IMR-90 (cell line): ENCODE data around the gene HMX1. TPM values are rescaled to one million over a fixed set of nuclear protein-coding genes. Genes with fewer than 3 reads are reported as not detected.

Source experiments
- ATAC-seq: fragments of 200-7000 bp; cut with Tn5 transposase; 2 replicates; pipeline ENCODE4 v1.9.1; 2020; ENCODE audit warnings: low read depth, mild to moderate bottlenecking, moderate library complexity
- BruUV-seq: library from RNA; stranded (reverse); fragments of 400-500 nt; replicated peaks from 2 replicates; lab custom pipeline; 2021; lab: Mats Ljungman, UMichigan
- CTCF ChIA-PET: fragments of 300-600 bp; formaldehyde crosslinking; extraction: SDS; loops from one replicate; lab custom pipeline; 2021; ENCODE audit warnings: antibody characterized with exemption; lab: Yijun Ruan, JAX
- POLR2A ChIA-PET: fragments of 300-600 bp; sonication (Branson Sonifier 250); formaldehyde crosslinking; loops from one replicate; lab custom pipeline; 2022; ENCODE audit warnings: antibody characterized with exemption; ENCODE audit not compliant: unreplicated experiment; lab: Charles Lee
- DNase-seq: peaks from one replicate; pipeline ENCODE4 v3.0.0; 2013
- H2AFZ ChIP-seq: replicated peaks from 2 replicates; pipeline ENCODE3; 2013; ENCODE audit warnings: low read length, mild to moderate bottlenecking; ENCODE audit not compliant: poor library complexity
- H2AK5ac ChIP-seq: 2 replicates; pipeline ENCODE4 v1.6.1; 2013; ENCODE audit warnings: low read depth, low read length, inconsistent platforms
- H2AK9ac ChIP-seq: replicated peaks from 2 replicates; pipeline ENCODE3; 2013; ENCODE audit warnings: mild to moderate bottlenecking, low read depth, low read length, moderate library complexity; ENCODE audit not compliant: poor library complexity
- H2BK120ac ChIP-seq: 2 replicates; pipeline ENCODE4 v1.6.1; 2013; ENCODE audit warnings: low read depth, low read length, inconsistent platforms
- H2BK15ac ChIP-seq: 3 replicates; pipeline ENCODE4 v1.6.1; 2013; ENCODE audit warnings: low read depth, low read length, inconsistent platforms
- H2BK20ac ChIP-seq: 2 replicates; pipeline ENCODE4 v1.6.1; 2013; ENCODE audit warnings: low read depth, mild to moderate bottlenecking, inconsistent platforms, low read length, moderate library complexity
- H2BK5ac ChIP-seq: 2 replicates; pipeline ENCODE4 v1.6.1; 2013; ENCODE audit warnings: mild to moderate bottlenecking, low read depth, low read length, inconsistent platforms; ENCODE audit not compliant: poor library complexity, severe bottlenecking
- H3K14ac ChIP-seq: replicated peaks from 2 replicates; pipeline ENCODE4 v1.6.1; 2013; ENCODE audit warnings: low read depth, low read length, inconsistent platforms
- H3K18ac ChIP-seq: 2 replicates; pipeline ENCODE4 v1.6.1; 2013; ENCODE audit warnings: low read depth, low read length, control low read depth
- H3K23ac ChIP-seq: 2 replicates; pipeline ENCODE4 v1.6.1; 2013; ENCODE audit warnings: low read depth, low read length, inconsistent platforms
- H3K27ac ChIP-seq: 2 replicates; pipeline ENCODE4 v1.5.1; 2013; ENCODE audit warnings: mild to moderate bottlenecking, control low read depth, low read length; ENCODE audit not compliant: insufficient read depth
- H3K27me3 ChIP-seq: 2 replicates; pipeline ENCODE4 v1.6.1; 2013; ENCODE audit warnings: low read length; ENCODE audit not compliant: control insufficient read depth, insufficient read depth
- H3K36me3 ChIP-seq: 2 replicates; pipeline ENCODE4 v1.6.1; 2013; ENCODE audit warnings: low read length, mixed read lengths; ENCODE audit not compliant: control insufficient read depth, insufficient read depth
- H3K4ac ChIP-seq: 2 replicates; pipeline ENCODE4 v1.6.1; 2013; ENCODE audit warnings: low read depth, low read length, inconsistent platforms
- H3K4me1 ChIP-seq: 2 replicates; pipeline ENCODE4 v1.6.1; 2013; ENCODE audit warnings: low read length, mixed read lengths; ENCODE audit not compliant: control insufficient read depth, insufficient read depth
- H3K4me2 ChIP-seq: 2 replicates; pipeline ENCODE4 v1.6.1; 2013; ENCODE audit warnings: low read depth, mild to moderate bottlenecking, control low read depth, low read length, moderate library complexity
- H3K4me3 ChIP-seq: 2 replicates; pipeline ENCODE4 v1.5.1; 2013; ENCODE audit warnings: low read depth, mild to moderate bottlenecking, control low read depth, low read length, moderate library complexity; ENCODE audit not compliant: insufficient read depth
- H3K56ac ChIP-seq: 2 replicates; pipeline ENCODE4 v1.6.1; 2013; ENCODE audit warnings: low read length, inconsistent platforms; ENCODE audit not compliant: insufficient read depth; ENCODE audit errors: extremely low read depth
- H3K79me1 ChIP-seq, 2 experiments: 2 replicates each; pipeline ENCODE4 v1.6.1; 2013; ENCODE audit warnings: low read length in 2 of 2, inconsistent platforms in 1 of 2, low read depth in 1 of 2
- H3K9ac ChIP-seq: 2 replicates; pipeline ENCODE4 v1.6.1; 2013; ENCODE audit warnings: low read depth, low read length, control low read depth
- H3K9me1 ChIP-seq: 2 replicates; pipeline ENCODE4 v1.6.1; 2013; ENCODE audit warnings: low read length, inconsistent platforms; ENCODE audit not compliant: insufficient read depth
- H3K9me3 ChIP-seq: 2 replicates; pipeline ENCODE4 v1.6.1; 2013; ENCODE audit warnings: low read length; ENCODE audit not compliant: control insufficient read depth, insufficient read depth
- H4K20me1 ChIP-seq: 2 replicates; pipeline ENCODE4 v1.6.1; 2013; ENCODE audit warnings: low read length, inconsistent platforms; ENCODE audit not compliant: insufficient read depth
- H4K5ac ChIP-seq: 2 replicates; pipeline ENCODE4 v1.6.1; 2013; ENCODE audit warnings: mild to moderate bottlenecking, low read depth, low read length, control low read depth
- H4K8ac ChIP-seq, 2 experiments: 2 replicates each; pipeline ENCODE4 v1.6.1; 2013; ENCODE audit warnings: low read depth in 2 of 2, low read length in 2 of 2, control low read depth in 1 of 2, inconsistent platforms in 1 of 2
- H4K91ac ChIP-seq: 2 replicates; pipeline ENCODE4 v1.6.1; 2013; ENCODE audit warnings: low read depth, low read length, inconsistent platforms; ENCODE audit not compliant: insufficient read depth
- BHLHE40 ChIP-seq: fragments of 150-350 bp; IDR thresholded peaks from 2 replicates; pipeline ENCODE4 v1.6.1; 2016; ENCODE audit warnings: mild to moderate bottlenecking, low read depth, low read length
- CEBPB ChIP-seq: IDR thresholded peaks from 2 replicates; pipeline ENCODE4 v1.6.1; 2012; ENCODE audit warnings: low read depth, low read length, improper control_type of control experiment
- CHD1 ChIP-seq: IDR thresholded peaks from 2 replicates; pipeline ENCODE4 v1.6.1; 2012; ENCODE audit warnings: low read depth, low read length, improper control_type of control experiment
- CTCF ChIP-seq: conservative IDR thresholded peaks from 2 replicates; pipeline ENCODE4 v1.5.1; 2012; ENCODE audit warnings: mild to moderate bottlenecking, low read depth, low read length, improper control_type of control experiment
- ELK1 ChIP-seq: fragments of 150-350 bp; IDR thresholded peaks from 2 replicates; pipeline ENCODE4 v1.6.1; 2016; ENCODE audit warnings: low read depth, mild to moderate bottlenecking, low read length, moderate library complexity, borderline replicate concordance
- FOS ChIP-seq: fragments of 150-350 bp; IDR thresholded peaks from 2 replicates; pipeline ENCODE4 v1.6.1; 2016; ENCODE audit warnings: low read depth, low read length
- MAFK ChIP-seq: IDR thresholded peaks from 2 replicates; pipeline ENCODE4 v1.6.1; 2012; ENCODE audit warnings: low read depth, low read length, improper control_type of control experiment
- MXI1 ChIP-seq: IDR thresholded peaks from 2 replicates; pipeline ENCODE4 v1.6.1; 2012; ENCODE audit warnings: low read depth, mild to moderate bottlenecking, low read length, moderate library complexity, borderline replicate concordance
- NFE2L2 ChIP-seq: fragments of 150-350 bp; IDR thresholded peaks from 2 replicates; pipeline ENCODE4 v1.6.1; 2016; ENCODE audit warnings: low read depth, mild to moderate bottlenecking, low read length
- POLR2A ChIP-seq: IDR thresholded peaks from 2 replicates; pipeline ENCODE4 v1.6.1; 2012; ENCODE audit warnings: mild to moderate bottlenecking, low read depth, low read length
- RAD21 ChIP-seq: IDR thresholded peaks from 2 replicates; pipeline ENCODE4 v1.6.1; 2012; ENCODE audit warnings: low read length, improper control_type of control experiment
- RCOR1 ChIP-seq: IDR thresholded peaks from 2 replicates; pipeline ENCODE4 v1.6.1; 2012; ENCODE audit warnings: mild to moderate bottlenecking, low read length, improper control_type of control experiment; ENCODE audit not compliant: insufficient replicate concordance
- RFX5 ChIP-seq: IDR thresholded peaks from 2 replicates; pipeline ENCODE4 v1.8.0; 2012; ENCODE audit warnings: low read depth, mild to moderate bottlenecking, low read length, moderate library complexity
- SMC3 ChIP-seq: fragments of 150-350 bp; IDR thresholded peaks from 2 replicates; pipeline ENCODE4 v1.6.1; 2016; ENCODE audit warnings: low read depth, mild to moderate bottlenecking, antibody characterized with exemption, low read length, moderate library complexity
- USF2 ChIP-seq: fragments of 150-350 bp; IDR thresholded peaks from 2 replicates; pipeline ENCODE4 v1.6.1; 2017; ENCODE audit warnings: mild to moderate bottlenecking, antibody characterized with exemption, low read length, low read depth
- WGBS, 2 experiments: methylation state at CpG; one replicate each; pipeline versions ENCODE4 v1.1.5 to v1.1.7; 2013; ENCODE audit warnings: missing lambda C conversion rate in 2 of 2; ENCODE audit not compliant: insufficient read length in 1 of 2; ENCODE audit errors: extremely low coverage in 2 of 2; 5-methylcytosine and 5-hydroxymethylcytosine counted together
- dilution Hi-C: fragments of 300-500 bp; cut with HindIII; formaldehyde crosslinking; loops from one replicate; pipeline ENCODE4 v1.14.3; 2018; ENCODE audit warnings: low sequenced_read_pairs; ENCODE audit not compliant: unreplicated experiment
- in situ Hi-C: fragments of 300-500 bp; cut with MboI; formaldehyde crosslinking; loops from 3 replicates; pipeline ENCODE4 v1.14.3; 2019; ENCODE audit warnings: low sequenced_read_pairs, inconsistent platforms, mixed read lengths
- intact Hi-C: fragments of 100-400 bp; cut with micrococcal nuclease; formaldehyde crosslinking; loops from 2 replicates; pipeline ENCODE4 v1.10.0; 2022
- polyA plus RNA-seq, 3 experiments: library from polyadenylated mRNA; depleted of rRNA; stranded (reverse); fragments of >200 nt; gene quantifications; 2 replicates each; pipeline ENCODE4 v1.2.3, GENCODE V29; 2012; ENCODE audit warnings: low replicate concordance in 1 of 3
- total RNA-seq: library from RNA; depleted of rRNA; stranded (reverse); fragments of >200 nt; gene quantifications from 2 replicates; pipeline ENCODE4 v1.2.3, GENCODE V29; 2012

HMX1 gene
- total and polyA plus RNA-seq, 2 of the 4 experiments (the other 2 are of a cell fraction): not detected

- Histone ChIP-seq H2BK15ac (no peak overlapping the region), H2BK120ac (no peak overlapping the region)
- in situ Hi-C loops: no loop called here
Measured at GRCh38 chr4:8848507-8849265, 23.0 kb downstream of the HMX1 start.

More at GRCh38 chr4:8848507-8849265, 23.0 kb downstream of the HMX1 start:
- no peak overlapping the region for H2BK5ac ChIP-seq
- POLR2A ChIA-PET: no interaction called here
- H3K9me1 ChIP-seq: no peaks in the 10 kb centered on the region
- no peak overlapping the region for H2AK5ac ChIP-seq
- no peak for ATAC-seq
- no peak overlapping the region for H4K5ac ChIP-seq
- no peak overlapping the region for H3K4me3 ChIP-seq
- no peak overlapping the region for H3K9ac ChIP-seq
- DNase-seq: no peak
- no peak overlapping the region for H3K4me2 ChIP-seq
- H3K14ac ChIP-seq: no peak overlapping the region
- H2AFZ ChIP-seq: no peak overlapping the region
- no peak overlapping the region for H3K23ac ChIP-seq
- H3K79me1 ChIP-seq: no peaks in the 10 kb centered on the region
- no peak overlapping the region for H4K8ac ChIP-seq
- peak overlapping the region; percentile 65 for H2AK9ac ChIP-seq
- no peak overlapping the region for H3K56ac ChIP-seq
- CTCF ChIA-PET: no interaction called here
- 60% methylated on average over 2 of the region's 14 CpGs; no CpG with 5 or more reads in 1 of the 2 experiments for WGBS, 2 experiments
- H2BK20ac ChIP-seq: no peak overlapping the region
- peaks cover 2% of the 10 kb centered on the region; the same call in 1 of the 2 replicates for H3K27me3 ChIP-seq
- H4K91ac ChIP-seq: no peak overlapping the region
- H3K4ac ChIP-seq: no peak overlapping the region
- no TSS peak for BruUV-seq
- no peaks in the 10 kb centered on the region for H3K36me3 ChIP-seq
- H3K9me3 ChIP-seq: no peaks in the 10 kb centered on the region
- dilution Hi-C loops (no loop called here), intact Hi-C loops (no loop called here)
- no peaks in the 10 kb centered on the region for H3K4me1 ChIP-seq
- no peak overlapping the region for H3K18ac ChIP-seq
- no peak for TF ChIP-seq POLR2A
- TF ChIP-seq CTCF: no peak
- TF ChIP-seq BHLHE40: no peak
- TF ChIP-seq RCOR1: no peak
- TF ChIP-seq NFE2L2: no peak
- no peak for TF ChIP-seq MXI1
- TF ChIP-seq MAFK: no peak
- no peak for TF ChIP-seq CHD1
- no peak for TF ChIP-seq RAD21
- no peak for TF ChIP-seq SMC3
- no peak for TF ChIP-seq CEBPB
- TF ChIP-seq FOS: no peak
- no peak for TF ChIP-seq ELK1
- TF ChIP-seq USF2: no peak
- TF ChIP-seq RFX5: no peak
- no peak overlapping the region for H3K27ac ChIP-seq
- no peaks in the 10 kb centered on the region for H4K20me1 ChIP-seq
